Fibroblast of lung (primary cell): ENCODE measurements around the gene SH3PXD2A. TPM values are rescaled to one million over a fixed set of nuclear protein-coding genes. Genes with fewer than 3 reads are reported as not detected.

Source experiments
- DNase-seq, 2 donors: peaks; one replicate each; pipeline versions ENCODE4 v3.0.0 to v3.0.0-alpha.2; 2010; ENCODE audit warnings: low read depth in 2 of 2
- H2AFZ ChIP-seq: 2 replicates; pipeline ENCODE4 v1.5.1; 2012; ENCODE audit warnings: low read length, control low read depth, inconsistent platforms
- H3K27ac ChIP-seq: 2 replicates; pipeline ENCODE4 v1.5.1; 2011; ENCODE audit warnings: low read length, control low read depth; ENCODE audit not compliant: insufficient read depth
- H3K27me3 ChIP-seq: 2 replicates; pipeline ENCODE4 v1.5.1; 2011; ENCODE audit warnings: mild to moderate bottlenecking, low read length; ENCODE audit not compliant: control insufficient read depth, insufficient read depth
- H3K36me3 ChIP-seq: 2 replicates; pipeline ENCODE4 v1.5.1; 2011; ENCODE audit warnings: low read length; ENCODE audit not compliant: control insufficient read depth, insufficient read depth
- H3K4me1 ChIP-seq: 2 replicates; pipeline ENCODE4 v1.5.1; 2011; ENCODE audit warnings: low read length; ENCODE audit not compliant: control insufficient read depth, insufficient read depth; ENCODE audit errors: extremely low read depth
- H3K4me2 ChIP-seq: 2 replicates; pipeline ENCODE4 v1.5.1; 2011; ENCODE audit warnings: low read length, control low read depth; ENCODE audit not compliant: insufficient read depth; ENCODE audit errors: extremely low read depth
- H3K4me3 ChIP-seq, 4 experiments: fragments of 200-600 bp in 1 of 4; sonication (generic) in 1 of 4; replicated peaks in 1 of 4; 2 replicates each; pipeline ENCODE4 v1.5.1; 2011 to 2016; ENCODE audit warnings: low read length in 4 of 4, low read depth in 3 of 4, mild to moderate bottlenecking in 3 of 4, control low read depth in 2 of 4, inconsistent platforms in 1 of 4, mixed read lengths in 1 of 4; ENCODE audit not compliant: insufficient read depth in 1 of 4; ENCODE audit errors: control extremely low read depth in 1 of 4
- H3K79me2 ChIP-seq: 2 replicates; pipeline ENCODE4 v1.5.1; 2012; ENCODE audit warnings: mild to moderate bottlenecking, low read length, inconsistent platforms; ENCODE audit not compliant: control insufficient read depth, insufficient read depth
- H3K9ac ChIP-seq: 2 replicates; pipeline ENCODE4 v1.5.1; 2011; ENCODE audit warnings: mild to moderate bottlenecking, low read length, control low read depth; ENCODE audit not compliant: insufficient read depth
- H3K9me3 ChIP-seq: 2 replicates; pipeline ENCODE4 v1.5.1; 2012; ENCODE audit warnings: low read depth, low read length; ENCODE audit not compliant: control insufficient read depth, insufficient read depth
- H4K20me1 ChIP-seq: 2 replicates; pipeline ENCODE4 v1.5.1; 2011; ENCODE audit warnings: low read length; ENCODE audit not compliant: control insufficient read depth, insufficient read depth; ENCODE audit errors: extremely low read depth
- CTCF ChIP-seq, 2 donors: IDR thresholded peaks in 1 of 2; conservative IDR thresholded peaks in 1 of 2; 1 replicate in 1 of 2; 2 replicates in 1 of 2; pipeline ENCODE4 v1.5.1; 2011 to 2012; ENCODE audit warnings: low read length in 2 of 2, control low read depth in 1 of 2, inconsistent platforms in 1 of 2, low read depth in 1 of 2, mild to moderate bottlenecking in 1 of 2
- EZH2 ChIP-seq: IDR thresholded peaks from 2 replicates; pipeline ENCODE4 v1.5.1; 2012; ENCODE audit warnings: low read length, control low read depth, mild to moderate bottlenecking; ENCODE audit errors: missing control alignments
- polyA plus RNA-seq, 2 donors: library from polyadenylated mRNA; depleted of rRNA in 1 of 2; stranded (reverse) in 1 of 2; unstranded in 1 of 2; fragments of >200 nt; gene quantifications; 2 replicates each; pipeline ENCODE4 v1.2.1, GENCODE V29; 2011 to 2012; ENCODE audit warnings: missing spikeins in 1 of 2
- total RNA-seq: library from RNA; depleted of rRNA; stranded (reverse); fragments of >200 nt; gene quantifications from 2 replicates; pipeline ENCODE4 v1.2.1, GENCODE V29; 2014

Gene SH3PXD2A
- total and polyA plus RNA-seq, 2 donors (not counting 1 experiment from before 2014, with no cell fraction given) = 25.5 to 33.2 TPM

GRCh38 chr10:103758294-103758681 lies 97.1 kb downstream of the SH3PXD2A start:
- Histone ChIP-seq H3K36me3 (no peaks in the 10 kb centered on the region), H3K4me3 (no peak overlapping the region), H4K20me1 (no peaks in the 10 kb centered on the region), H3K9ac (no peak overlapping the region), H3K4me2 (no peak overlapping the region), H3K27ac (peak overlapping the region; percentile 90), H3K4me1 (peaks cover 32% of the 10 kb centered on the region), H2AFZ (no peak overlapping the region), H3K79me2 (no peaks in the 10 kb centered on the region), H3K27me3 (no peaks in the 10 kb centered on the region), H3K9me3 (no peaks in the 10 kb centered on the region)
- peak in 1 of 2 donors; percentile 76 for DNase-seq
- TF ChIP-seq EZH2 (no peak), CTCF (conservative IDR thresholded peaks at IDR 0.05 in 1 of 2, IDR thresholded peaks at IDR 0.05 in 1 of 2; ENCODE audit: low read depth in 1 of 2, low read length in 2 of 2) (no peak)

- TF ChIP-seq EZH2 = no peak
- no peak for TF ChIP-seq CTCF (conservative IDR thresholded peaks at IDR 0.05 in 1 of 2, IDR thresholded peaks at IDR 0.05 in 1 of 2; ENCODE audit: low read depth in 1 of 2, low read length in 2 of 2)
- H3K9me3 ChIP-seq = no peaks in the 10 kb centered on the region
- no peak overlapping the region for H3K4me2 ChIP-seq
- no peaks in the 10 kb centered on the region for H3K27me3 ChIP-seq
- peak overlapping the region; percentile 90 for H3K27ac ChIP-seq
- H3K4me3 ChIP-seq = no peak overlapping the region
- no peak overlapping the region for H2AFZ ChIP-seq
- DNase-seq = peak; percentile 85 to 86
- no peak overlapping the region for H3K9ac ChIP-seq
- no peaks in the 10 kb centered on the region for H3K79me2 ChIP-seq
- no peaks in the 10 kb centered on the region for H4K20me1 ChIP-seq
- H3K4me1 ChIP-seq = peaks cover 28% of the 10 kb centered on the region
- H3K36me3 ChIP-seq = no peaks in the 10 kb centered on the region
These were observed 97.7 kb downstream of the SH3PXD2A start for GRCh38 chr10:103757531-103758293.

GRCh38 chr10:103756277-103756869 lies 99.0 kb downstream of the SH3PXD2A start:
- Histone ChIP-seq H3K4me1 (peaks cover 28% of the 10 kb centered on the region), H3K27me3 (no peaks in the 10 kb centered on the region), H2AFZ (no peak overlapping the region), H3K9ac (no peak overlapping the region), H3K79me2 (no peaks in the 10 kb centered on the region), H3K9me3 (no peaks in the 10 kb centered on the region), H4K20me1 (no peaks in the 10 kb centered on the region), H3K36me3 (no peaks in the 10 kb centered on the region), H3K4me2 (no peak overlapping the region), H3K4me3 (no peak overlapping the region), H3K27ac (no peak overlapping the region)
- no peak for TF ChIP-seq EZH2
- no peak for TF ChIP-seq CTCF (conservative IDR thresholded peaks at IDR 0.05 in 1 of 2, IDR thresholded peaks at IDR 0.05 in 1 of 2; ENCODE audit: low read depth in 1 of 2, low read length in 2 of 2)
- DNase-seq = no peak
